GM04504 (cell line): ENCODE data around the gene COG4.
"Not testable (repeated sequence)": the region's sequence is repeated elsewhere in the genome, so short reads cannot be mapped to it uniquely, and the experiment has no call there.

Experiments used
- DNase-seq: peaks from one replicate; pipeline ENCODE4 v3.0.0-alpha.2; 2012; ENCODE audit warnings: low read depth

The COG4 gene

DNA sequence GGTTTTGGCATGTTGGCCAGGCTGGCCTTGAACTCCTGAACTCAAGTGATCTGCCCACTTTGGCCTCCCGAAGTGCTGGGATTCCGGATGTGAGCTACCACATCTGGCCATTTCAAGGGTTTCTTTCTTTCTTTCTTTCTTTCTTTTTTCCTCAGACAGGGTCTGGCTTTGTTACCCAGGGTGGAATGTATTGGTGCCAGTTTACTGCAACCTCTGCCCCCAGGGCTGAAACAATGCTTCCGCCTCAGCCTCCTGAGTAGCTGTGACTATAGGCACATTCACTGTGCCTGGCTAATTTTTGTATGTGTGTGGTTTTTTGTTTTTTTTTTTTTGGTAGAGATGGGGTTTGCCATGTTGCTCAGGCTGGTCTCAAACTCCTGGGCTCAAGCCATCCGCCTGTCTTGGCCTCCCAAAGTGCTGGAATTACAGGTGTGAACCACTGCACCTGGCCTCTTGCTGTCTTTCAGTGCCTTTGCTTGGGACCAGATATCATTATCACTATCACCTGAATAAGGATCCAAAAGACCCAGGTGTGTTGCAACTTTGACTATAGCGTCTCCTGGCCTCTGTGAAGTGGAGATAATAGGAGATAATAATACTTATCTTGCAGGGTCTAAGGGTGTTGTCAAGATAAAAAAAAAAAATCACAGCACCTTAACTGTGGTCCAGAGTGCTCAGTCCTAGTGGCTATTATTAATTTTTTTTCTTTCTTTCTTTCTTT is 65.7 kb downstream of the COG4 start:
- DNase-seq = no peak

- DNase-seq = no peak
These were observed 67.4 kb downstream of the COG4 start for GRCh38 chr16:70455910-70456309.

GRCh38 chr16:70454222-70455034 is 68.9 kb downstream of the COG4 start, which contains the start of gene FCSK:
Gene FCSK, plus strand, starts transcription at chr16:70454595. Its CDS starts 8,596 bp downstream, at chr16:70463191.
- DNase-seq = no peak

DNA sequence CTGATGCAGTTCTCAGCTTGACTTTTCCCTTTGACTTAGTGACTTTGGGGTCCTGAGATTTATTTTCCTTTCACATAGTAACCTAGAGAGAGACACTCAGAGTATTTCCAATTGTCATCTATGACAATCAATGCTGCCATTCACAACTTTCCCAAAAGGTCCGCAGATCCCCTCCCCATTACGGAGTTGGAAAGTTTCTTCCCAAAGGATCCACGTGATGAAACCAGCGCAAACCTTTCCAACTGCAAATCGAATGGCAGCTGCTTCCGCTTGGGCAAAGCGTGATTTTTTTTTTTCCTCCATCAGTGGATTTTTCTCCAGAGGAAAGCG is 69.5 kb downstream of the COG4 start:
- no peak for DNase-seq

- no peak for DNase-seq
These were observed 70.0 kb downstream of the COG4 start for GRCh38 chr16:70453117-70453891.

- not testable (repeated sequence) for DNase-seq
These were observed 72.4 kb downstream of the COG4 start for GRCh38 chr16:70451004-70451340.

GRCh38 chr16:70450142-70451003 is 73.0 kb downstream of the COG4 start:
- not testable (repeated sequence) for DNase-seq

GRCh38 chr16:70448075-70448474 is 75.3 kb downstream of the COG4 start:
- DNase-seq = no peak

DNA sequence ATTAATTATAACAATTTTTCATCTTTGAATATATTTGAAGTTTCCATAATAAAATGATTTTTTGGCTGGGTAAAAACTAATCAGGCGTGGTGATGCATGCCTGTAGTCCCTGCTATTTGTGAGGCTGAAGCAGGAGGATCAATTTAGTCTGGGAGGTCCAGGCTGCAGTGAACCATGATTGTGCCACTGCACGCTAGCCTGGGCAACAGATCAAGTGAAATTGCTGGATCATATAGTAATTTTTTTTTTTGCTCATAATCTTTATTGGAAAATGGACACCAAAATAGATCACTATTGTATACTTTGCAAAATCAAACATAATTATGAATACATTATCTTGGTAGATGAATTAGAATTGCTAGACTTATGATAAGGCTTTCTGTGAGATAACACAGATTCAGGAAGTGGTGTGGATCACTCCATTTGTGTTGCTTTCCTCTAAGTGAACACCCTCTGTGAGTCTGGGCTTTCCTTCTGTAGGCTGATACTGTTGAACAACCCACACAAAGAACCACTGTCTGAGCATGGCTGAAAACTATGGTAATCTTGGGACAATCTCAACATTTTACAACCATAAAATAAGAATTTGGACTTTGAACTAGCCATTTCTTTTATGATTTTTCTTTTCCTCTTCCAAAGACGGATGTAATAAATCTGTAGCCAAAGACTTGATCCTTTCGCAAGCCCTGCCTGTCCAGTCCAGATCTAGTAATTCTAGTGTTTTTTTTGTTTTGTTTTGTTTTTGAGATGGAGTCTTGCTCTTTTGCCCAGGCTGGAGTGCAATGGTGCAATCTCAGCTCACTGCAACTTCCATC is 78.9 kb downstream of the COG4 start:
- DNase-seq = no peak

- DNase-seq = no peak
These were observed 81.0 kb downstream of the COG4 start for GRCh38 chr16:70442344-70442743.

- no peak for DNase-seq
These were observed 81.9 kb downstream of the COG4 start for GRCh38 chr16:70441406-70441990.

GRCh38 chr16:70440009-70440692 is 83.2 kb downstream of the COG4 start:
- no peak for DNase-seq

GRCh38 chr16:70438969-70439862 is 84.1 kb downstream of the COG4 start, which contains the start of gene ST3GAL2:
Gene ST3GAL2, minus strand, starts transcription at chr16:70439100. Its CDS starts 40,570 bp downstream, at chr16:70398530.
- peak; percentile 85 for DNase-seq

DNA sequence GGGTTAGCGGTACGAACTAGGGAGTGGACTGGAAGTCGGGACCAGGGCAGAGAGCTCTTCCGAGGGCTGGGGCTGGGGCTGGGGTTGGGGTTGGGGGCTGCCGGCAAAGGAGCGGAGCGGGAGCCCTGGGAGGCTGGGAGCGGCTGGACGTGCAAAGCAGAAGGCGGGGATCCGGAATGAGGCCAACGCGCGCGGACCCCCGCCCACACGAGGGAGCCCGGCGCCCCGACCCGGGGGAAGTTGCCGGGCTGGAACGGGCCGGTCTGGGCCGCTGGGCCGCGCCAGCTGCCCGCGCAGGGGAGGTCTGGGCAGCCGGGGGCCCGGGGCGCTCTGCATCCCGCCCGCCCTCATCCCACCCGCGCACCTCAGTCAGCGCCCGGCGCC is 84.8 kb downstream of the COG4 start:
- no peak for DNase-seq

DNA sequence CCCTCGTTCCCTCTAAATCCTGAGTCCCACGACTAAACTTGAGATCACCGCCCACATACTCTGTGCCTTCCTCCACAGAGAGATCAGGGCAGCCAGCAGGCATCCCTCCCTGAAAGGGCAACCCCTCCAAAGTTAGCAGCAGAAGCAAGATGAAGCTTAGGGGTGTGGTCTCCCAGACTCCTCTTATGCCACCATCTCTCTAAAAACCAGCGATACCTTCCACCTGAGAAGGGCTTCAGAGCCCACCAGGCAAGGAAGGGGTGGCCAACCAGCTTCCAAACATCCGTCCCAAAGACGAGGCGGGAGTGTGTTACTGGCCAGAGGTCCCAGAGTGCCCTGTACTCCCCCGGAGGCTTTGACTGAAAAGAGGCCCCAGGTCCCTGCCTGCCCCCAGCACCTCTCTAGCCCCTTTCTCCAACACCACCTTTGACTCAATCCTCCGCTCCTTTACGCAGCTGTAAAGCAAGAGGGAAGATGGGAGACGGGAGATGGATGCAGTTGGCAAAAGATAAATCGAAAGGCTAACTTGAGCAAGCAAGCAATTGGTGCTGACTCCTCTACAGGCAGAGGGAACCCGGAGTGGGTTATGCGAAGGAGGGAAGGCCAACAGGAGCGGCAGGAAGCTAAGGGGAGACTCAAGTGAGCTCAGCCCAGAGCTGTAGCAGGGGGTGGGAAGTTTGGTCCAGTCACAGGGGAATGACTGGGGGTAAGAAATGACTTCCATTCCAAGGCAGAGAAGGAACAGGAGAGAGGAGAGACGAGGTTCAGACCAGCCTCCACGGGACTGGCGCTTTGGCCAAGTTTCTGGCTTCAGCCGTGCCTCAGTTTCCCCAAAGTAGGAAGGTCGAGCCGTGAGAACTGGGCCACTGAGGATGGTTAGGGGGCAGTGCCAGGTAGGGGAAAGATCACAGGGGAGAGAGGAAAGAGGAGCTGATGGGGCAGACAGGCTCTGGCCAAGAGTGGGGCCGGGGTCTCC is 85.5 kb downstream of the COG4 start:
- DNase-seq = no peak

DNA sequence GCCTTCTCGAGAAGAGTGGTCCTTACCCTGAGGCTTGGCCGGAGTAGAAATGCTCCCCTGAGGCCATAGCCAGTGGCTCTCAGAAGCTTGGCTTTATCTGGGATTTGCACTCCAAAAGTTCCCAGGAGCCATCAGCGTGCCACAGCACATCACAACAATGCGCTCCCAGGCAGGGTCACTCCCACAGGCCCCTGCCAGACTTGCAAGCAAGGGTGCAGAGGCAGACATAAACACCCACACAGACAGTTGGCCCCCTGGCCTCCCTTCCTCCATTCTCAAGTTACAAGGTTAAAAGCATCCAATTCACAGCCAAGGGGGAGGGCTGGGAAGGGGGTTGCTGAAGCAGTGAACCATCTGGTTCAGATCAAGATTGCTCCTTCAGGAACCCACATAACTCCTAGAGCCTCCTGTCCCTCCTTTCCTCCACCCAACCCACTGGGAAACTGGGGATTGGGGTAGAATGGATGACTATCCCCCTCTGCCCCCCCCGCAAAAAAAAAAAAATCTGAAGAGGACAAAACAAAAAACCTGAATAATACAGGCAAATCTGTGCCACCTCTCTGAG is 86.3 kb downstream of the COG4 start:
- peak; percentile 83 for DNase-seq
